Breast epithelium (tissue), 3 donors: ENCODE data around the gene CFAP97D1.
"Not testable (repeated sequence)": the region's sequence is repeated elsewhere in the genome, so short reads cannot be mapped to it uniquely, and the experiment has no call there.

Experiments
- CTCF ChIP-seq, 3 donors: fragments of 450-650 bp; IDR thresholded peaks; one replicate each; pipeline ENCODE4 v1.5.1; 2016 to 2017; ENCODE audit warnings: antibody characterized with exemption in 3 of 3, mild to moderate bottlenecking in 3 of 3, moderate library complexity in 3 of 3
- POLR2A ChIP-seq: fragments of 450-650 bp; IDR thresholded peaks from one replicate; pipeline ENCODE4 v1.6.1; 2016; ENCODE audit warnings: antibody characterized with exemption, mild to moderate bottlenecking, moderate library complexity
- POLR2AphosphoS5 ChIP-seq, 3 donors: sonication (generic); formaldehyde crosslinking; IDR thresholded peaks; one replicate each; pipeline ENCODE4 v1.6.1; 2017; ENCODE audit warnings: antibody characterized with exemption in 3 of 3

- not testable (repeated sequence) for TF ChIP-seq POLR2A; CTCF (IDR thresholded peaks at IDR 0.05); POLR2AphosphoS5 (IDR thresholded peaks at IDR 0.05)
Measured at GRCh38 chr17:43792668-43793067, 12.4 kb downstream of the CFAP97D1 start.
